Cardiac muscle cell (in vitro differentiated cells and primary cell): ENCODE data around the gene TMEM167A. TPM values are rescaled to one million over a fixed set of nuclear protein-coding genes. Genes with fewer than 3 reads are reported as not detected.
"Not testable (repeated sequence)": the region's sequence is repeated elsewhere in the genome, so short reads cannot be mapped to it uniquely, and the experiment has no call there.

Experiments
- DNase-seq, 2 donors: peaks; one replicate each; pipeline versions ENCODE4 v3.0.0 to v3.0.0-alpha.2; 2010 to 2017; ENCODE audit warnings: low read depth in 1 of 2, low spot score in 1 of 2
- H3K27ac ChIP-seq: fragments of 200-600 bp; sonication (generic); 2 replicates; pipeline ENCODE4 v1.5.1; 2016
- H3K27me3 ChIP-seq: fragments of 200-600 bp; sonication (generic); 2 replicates; pipeline ENCODE4 v1.6.0; 2016; ENCODE audit warnings: control low read depth
- H3K36me3 ChIP-seq: fragments of 200-600 bp; sonication (generic); 2 replicates; pipeline ENCODE4 v1.5.1; 2016; ENCODE audit warnings: control low read depth
- H3K4me1 ChIP-seq: fragments of 200-600 bp; sonication (generic); 2 replicates; pipeline ENCODE4 v1.8.1; 2017; ENCODE audit warnings: low read depth, mild to moderate bottlenecking, mixed run types
- H3K4me3 ChIP-seq: fragments of 200-600 bp; sonication (generic); 2 replicates; pipeline ENCODE4 v1.5.1; 2016; ENCODE audit warnings: mild to moderate bottlenecking
- H3K9me3 ChIP-seq: fragments of 200-600 bp; sonication (generic); 2 replicates; pipeline ENCODE4 v1.5.1; 2017; ENCODE audit warnings: low read depth, mild to moderate bottlenecking, control low read depth
- polyA plus RNA-seq: library from polyadenylated mRNA; unstranded; fragments of >200 nt; fragmentation: Nextera tagmentation; extraction: Ambion mirVana; gene quantifications from 2 replicates; pipeline ENCODE4 v1.2.1, GENCODE V29; 2016
- total RNA-seq: library from RNA; depleted of rRNA; stranded (reverse); fragments of >200 nt; gene quantifications from 2 replicates; pipeline ENCODE4 v1.2.3, GENCODE V29; 2016
- TF ChIP-seq, protein P1 (sequence below): IDR thresholded peaks from 2 replicates; pipeline ENCODE4 v1.5.1; 2012; ENCODE audit warnings: low read depth, mild to moderate bottlenecking, low read length

The TMEM167A gene
- total and polyA plus RNA-seq, 2 experiments from 2014 or later = 55.8 to 105 TPM

DNA sequence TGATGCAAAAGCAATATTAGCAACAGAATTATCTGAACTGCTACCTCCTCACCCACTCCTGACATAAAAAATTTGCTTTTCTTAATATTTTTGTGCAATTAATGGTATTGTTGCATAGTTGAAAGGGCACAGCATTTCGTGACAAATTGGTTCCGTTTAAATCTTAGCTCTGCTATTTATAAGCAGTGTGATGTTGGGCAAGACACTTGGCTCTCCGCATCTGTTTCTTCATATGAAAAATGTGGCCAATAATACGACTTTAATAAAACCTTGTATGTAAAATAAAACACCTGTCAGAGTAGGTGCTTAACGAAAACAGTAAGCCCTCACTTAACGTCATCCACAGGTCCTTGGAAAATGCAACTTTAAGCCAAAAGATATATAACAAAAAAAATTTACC is 4.2 kb downstream of the TMEM167A start:
- no peaks in the 10 kb centered on the region for H3K36me3 ChIP-seq
- peaks cover 13% of the 10 kb centered on the region for H3K4me1 ChIP-seq
- H3K27me3 ChIP-seq = no peaks in the 10 kb centered on the region
- DNase-seq = no peak
- H3K9me3 ChIP-seq = no peaks in the 10 kb centered on the region
- H3K27ac ChIP-seq = no peak overlapping the region
- TF ChIP-seq, protein P1, sequence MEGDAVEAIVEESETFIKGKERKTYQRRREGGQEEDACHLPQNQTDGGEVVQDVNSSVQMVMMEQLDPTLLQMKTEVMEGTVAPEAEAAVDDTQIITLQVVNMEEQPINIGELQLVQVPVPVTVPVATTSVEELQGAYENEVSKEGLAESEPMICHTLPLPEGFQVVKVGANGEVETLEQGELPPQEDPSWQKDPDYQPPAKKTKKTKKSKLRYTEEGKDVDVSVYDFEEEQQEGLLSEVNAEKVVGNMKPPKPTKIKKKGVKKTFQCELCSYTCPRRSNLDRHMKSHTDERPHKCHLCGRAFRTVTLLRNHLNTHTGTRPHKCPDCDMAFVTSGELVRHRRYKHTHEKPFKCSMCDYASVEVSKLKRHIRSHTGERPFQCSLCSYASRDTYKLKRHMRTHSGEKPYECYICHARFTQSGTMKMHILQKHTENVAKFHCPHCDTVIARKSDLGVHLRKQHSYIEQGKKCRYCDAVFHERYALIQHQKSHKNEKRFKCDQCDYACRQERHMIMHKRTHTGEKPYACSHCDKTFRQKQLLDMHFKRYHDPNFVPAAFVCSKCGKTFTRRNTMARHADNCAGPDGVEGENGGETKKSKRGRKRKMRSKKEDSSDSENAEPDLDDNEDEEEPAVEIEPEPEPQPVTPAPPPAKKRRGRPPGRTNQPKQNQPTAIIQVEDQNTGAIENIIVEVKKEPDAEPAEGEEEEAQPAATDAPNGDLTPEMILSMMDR = no peak
- no peak overlapping the region for H3K4me3 ChIP-seq

DNA sequence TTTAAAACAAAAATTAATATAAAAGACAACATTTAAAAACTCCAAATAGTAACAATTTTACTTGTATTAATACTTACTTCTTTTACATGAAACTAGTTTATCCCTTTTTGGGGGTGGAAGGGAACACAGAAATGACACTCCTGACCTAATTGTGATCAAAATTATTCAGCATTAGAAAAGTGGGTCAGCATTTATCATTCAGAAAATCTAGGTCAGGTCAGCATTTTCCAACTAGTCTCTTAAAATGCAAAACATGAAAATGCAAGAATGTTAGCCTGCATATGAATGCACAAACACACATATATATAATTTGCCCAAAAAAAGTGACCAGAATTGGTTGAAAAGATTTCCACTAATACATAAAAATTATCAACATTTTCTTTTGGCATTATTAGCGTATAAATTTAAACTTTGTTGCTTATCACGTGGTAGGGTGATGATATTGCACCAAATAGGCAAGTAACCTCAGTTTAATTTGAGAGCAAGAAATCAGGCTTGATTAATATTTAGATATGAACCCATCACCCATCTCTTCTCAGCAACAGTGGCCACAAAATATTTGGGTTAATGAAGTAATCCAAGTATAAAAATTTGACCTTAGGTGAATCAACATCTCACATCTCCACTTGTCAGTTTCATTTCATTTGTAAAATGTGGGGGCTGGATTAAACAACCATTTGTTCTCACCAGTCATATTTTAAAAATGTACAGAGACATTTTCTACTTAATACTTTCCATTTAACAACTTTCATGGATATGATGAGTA is 5.7 kb downstream of the TMEM167A start:
- DNase-seq = no peak
- TF ChIP-seq, protein P1 = no peak
- Histone ChIP-seq H3K36me3 (no peaks in the 10 kb centered on the region), H3K4me1 (peaks cover 12% of the 10 kb centered on the region), H3K27me3 (no peaks in the 10 kb centered on the region), H3K27ac (no peak overlapping the region), H3K9me3 (no peaks in the 10 kb centered on the region), H3K4me3 (no peak overlapping the region)

DNA sequence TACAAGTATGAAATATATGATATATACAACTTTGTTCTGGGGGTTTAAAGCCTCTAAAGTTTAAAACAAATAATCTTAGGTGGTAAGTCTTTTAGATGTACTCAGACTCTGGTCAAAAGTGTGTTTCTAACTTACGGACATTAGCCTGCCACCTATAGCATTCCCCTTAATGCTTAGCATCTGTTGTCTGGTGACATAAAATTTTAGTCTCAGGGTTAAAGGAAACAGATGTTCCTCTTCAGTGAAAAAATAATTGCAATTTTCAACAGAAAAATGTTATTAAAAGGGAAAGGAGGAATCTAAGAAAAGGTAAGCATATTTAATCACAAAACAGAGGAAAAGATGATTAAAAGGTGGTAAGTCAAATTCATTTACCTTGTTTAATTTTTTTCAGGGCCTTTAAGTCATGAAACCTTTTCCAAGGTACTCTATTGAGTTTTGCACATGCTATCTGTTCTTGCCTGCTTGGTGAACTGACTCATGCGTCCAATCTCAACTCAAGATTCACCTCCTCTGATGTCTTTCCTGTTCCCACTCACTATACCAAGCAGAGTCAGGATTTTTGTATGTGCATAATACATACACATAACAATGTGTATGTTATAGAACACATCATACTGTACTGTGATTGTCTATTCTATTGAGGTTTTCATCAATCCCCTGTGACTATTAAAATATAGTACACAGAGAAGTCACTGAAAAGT is 7.9 kb downstream of the TMEM167A start:
- DNase-seq = peak in 1 of 2 donors; percentile 21
- Histone ChIP-seq H3K4me3 (no peak overlapping the region), H3K27me3 (no peaks in the 10 kb centered on the region), H3K27ac (peak overlapping the region; percentile 2), H3K4me1 (peaks cover 12% of the 10 kb centered on the region), H3K36me3 (no peaks in the 10 kb centered on the region), H3K9me3 (no peaks in the 10 kb centered on the region)
- TF ChIP-seq, protein P1 = no peak

DNA sequence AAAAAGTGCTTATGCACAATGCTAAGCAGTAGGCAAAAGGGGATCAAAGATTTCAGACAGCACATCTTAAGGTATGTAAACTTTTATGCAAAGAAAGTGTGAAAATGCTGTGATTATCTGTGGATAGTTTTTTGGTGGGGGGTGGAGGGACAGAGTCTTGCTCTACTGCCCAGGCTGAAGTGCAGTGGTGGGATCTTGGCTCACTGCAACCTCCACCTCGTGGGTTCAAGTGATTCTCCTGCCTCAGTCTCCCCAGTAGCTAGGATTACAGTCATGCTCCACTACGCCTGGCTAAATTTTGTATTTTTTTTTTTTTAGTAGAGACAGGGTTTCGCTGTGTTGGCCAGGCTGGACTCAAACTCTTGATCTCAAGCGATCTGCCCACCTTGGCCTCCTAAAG is 9.8 kb downstream of the TMEM167A start:
- not testable (repeated sequence) for H3K27ac ChIP-seq, H3K27me3 ChIP-seq, H3K36me3 ChIP-seq, DNase-seq, H3K9me3 ChIP-seq, H3K4me3 ChIP-seq
- peaks cover 12% of the 10 kb centered on the region for H3K4me1 ChIP-seq

DNA sequence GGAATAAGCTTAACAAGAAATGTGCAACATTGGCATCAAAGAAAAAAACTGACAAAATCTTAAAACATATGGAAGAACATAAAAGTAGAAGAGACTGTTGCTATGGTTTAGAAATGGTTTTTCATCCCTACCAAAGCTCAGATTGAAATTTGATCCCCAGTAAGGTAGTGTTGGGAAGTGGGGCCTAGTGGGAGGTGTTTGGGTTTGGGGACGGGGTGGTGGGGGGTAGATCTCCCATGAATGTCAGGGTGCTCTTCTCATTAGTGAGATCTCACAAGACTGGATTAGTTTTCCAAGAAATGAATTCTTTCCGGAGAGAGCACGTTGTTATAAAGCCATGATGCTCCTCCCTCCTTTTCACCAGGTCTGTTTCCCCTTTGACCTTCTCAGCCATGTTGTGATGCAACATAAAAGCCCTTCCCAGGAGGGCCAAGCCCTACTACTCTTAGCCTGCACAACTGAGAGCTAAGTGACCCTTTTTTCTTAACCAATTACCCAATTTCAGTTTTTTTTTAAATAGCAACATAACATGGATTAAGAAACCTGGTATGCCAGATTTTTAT is 10.6 kb downstream of the TMEM167A start:
- TF ChIP-seq, protein P1 = no peak
- Histone ChIP-seq H3K4me1 (peaks cover 12% of the 10 kb centered on the region), H3K36me3 (no peaks in the 10 kb centered on the region), H3K27ac (no peak overlapping the region), H3K9me3 (no peaks in the 10 kb centered on the region), H3K27me3 (no peaks in the 10 kb centered on the region), H3K4me3 (no peak overlapping the region)
- no peak for DNase-seq

DNA sequence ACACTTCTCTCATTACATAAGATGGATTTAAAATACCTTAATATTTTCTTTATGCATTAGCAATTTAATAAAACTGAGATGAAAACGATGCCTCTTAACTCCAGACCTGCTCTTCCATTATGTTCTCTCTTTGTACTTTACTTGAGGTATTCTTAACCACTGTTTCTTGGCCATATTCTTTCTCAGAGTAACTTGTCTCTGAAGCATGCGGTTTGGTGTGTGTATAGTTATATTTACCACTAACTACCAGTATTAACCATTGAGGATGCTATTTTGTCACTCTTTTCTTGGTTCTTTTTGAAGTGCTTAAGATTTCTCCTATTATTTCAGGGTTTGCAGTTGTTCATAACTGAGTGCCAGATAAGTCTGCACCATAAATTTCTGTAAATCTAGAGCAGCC is 17.9 kb downstream of the TMEM167A start:
- DNase-seq = no peak
- Histone ChIP-seq H3K9me3 (no peaks in the 10 kb centered on the region), H3K4me3 (no peak overlapping the region), H3K27me3 (no peaks in the 10 kb centered on the region), H3K36me3 (peaks cover 4% of the 10 kb centered on the region), H3K27ac (no peak overlapping the region), H3K4me1 (no peaks in the 10 kb centered on the region)
- TF ChIP-seq, protein P1 = no peak
